HS-27A (cell line): ENCODE results near the gene AGBL4.

Experiments used
- DNase-seq: peaks from one replicate; pipeline ENCODE4 v3.0.0-alpha.2; 2012; ENCODE audit warnings: low read depth, missing footprints

The AGBL4 gene

DNA sequence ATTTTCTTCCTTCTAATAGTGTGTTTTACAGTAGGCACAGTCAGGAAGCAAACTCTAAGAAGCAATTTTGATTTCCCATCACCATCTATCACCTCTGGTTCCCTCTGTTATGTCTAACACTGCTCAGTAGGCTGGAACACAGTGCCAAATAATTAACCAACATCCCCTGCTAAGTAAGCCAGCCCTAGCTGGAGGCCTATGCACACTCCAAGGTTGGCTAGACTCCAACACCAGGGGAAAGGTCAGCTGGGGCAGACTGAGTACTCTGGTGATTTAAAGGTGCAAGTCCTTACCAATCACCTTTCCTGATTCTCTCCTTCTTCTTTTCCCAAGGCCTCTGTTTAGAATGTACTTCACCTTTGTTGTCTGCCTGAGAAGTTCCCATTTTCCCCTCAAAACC lies 1200.6 kb downstream of the AGBL4 start:
- DNase-seq = no peak

DNA sequence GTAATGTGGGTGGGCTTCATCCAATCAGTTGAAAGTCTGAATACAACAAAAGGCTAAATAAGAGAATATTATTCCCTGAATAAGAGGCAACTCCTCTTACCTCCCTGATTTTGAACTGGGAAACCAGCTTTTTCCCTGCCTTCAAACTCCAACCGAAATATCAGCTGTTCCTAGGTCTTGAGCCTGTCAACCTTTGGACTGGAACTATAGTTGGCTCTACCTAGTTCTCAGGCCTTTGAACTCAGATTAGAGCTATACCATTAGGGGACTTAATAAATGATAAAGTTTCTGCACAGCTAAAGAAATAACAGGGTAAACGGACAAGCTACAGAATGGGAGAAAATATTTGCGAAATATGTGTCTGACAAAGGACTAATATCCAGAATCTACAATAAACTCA lies 1203.3 kb downstream of the AGBL4 start:
- DNase-seq = no peak

DNA sequence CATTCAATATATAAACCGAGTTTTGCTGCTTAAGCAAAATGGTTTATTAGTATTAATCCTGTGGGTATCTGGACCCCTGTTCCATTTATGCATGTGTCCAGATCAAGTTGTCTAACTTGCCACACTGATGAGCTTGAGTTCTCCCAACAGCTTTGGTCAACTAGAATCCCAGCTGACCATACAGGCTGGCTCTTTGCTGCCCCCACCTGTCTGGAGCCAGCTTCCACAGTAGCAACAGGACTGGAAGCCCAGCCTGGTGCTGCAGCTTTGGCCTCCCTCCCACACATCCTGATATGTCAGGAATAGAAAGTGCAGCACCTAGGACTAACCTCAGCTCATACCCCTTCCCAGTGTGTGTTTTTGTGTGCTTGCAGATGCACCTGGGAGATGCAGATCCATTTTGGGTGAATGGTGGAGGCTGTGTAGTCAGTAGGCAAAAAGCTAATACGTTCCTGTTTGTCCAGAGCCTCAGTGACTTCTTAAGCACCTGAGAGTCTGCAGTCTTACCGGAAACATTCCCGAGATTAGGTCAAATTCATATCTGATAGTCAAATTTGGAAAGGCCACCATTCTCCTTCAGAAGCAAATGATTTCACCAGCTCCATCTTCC lies 1206.1 kb downstream of the AGBL4 start:
- DNase-seq = no peak

DNA sequence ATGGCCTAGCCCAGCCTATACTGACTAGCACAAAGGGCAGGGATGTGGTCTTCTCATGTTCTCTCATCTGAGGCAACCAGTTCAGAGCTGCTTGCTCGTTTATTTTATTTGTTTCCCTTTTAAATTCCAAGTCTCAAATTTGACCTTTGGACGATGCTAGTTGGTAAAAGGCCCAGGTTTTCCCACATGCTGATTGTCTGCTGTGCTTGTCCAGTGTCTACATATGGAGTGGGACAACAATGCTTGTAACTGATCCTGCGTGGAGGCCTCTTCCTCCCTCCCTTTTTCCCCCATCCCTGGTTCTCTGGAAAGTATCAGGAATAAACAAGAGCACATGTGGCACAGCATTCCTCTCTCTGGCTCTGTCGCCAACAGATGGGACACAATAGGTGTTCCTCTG lies 1213.0 kb downstream of the AGBL4 start:
- DNase-seq = no peak

GRCh38 chr1:48808496-48808895 lies 1215.3 kb downstream of the AGBL4 start:
- no peak for DNase-seq

GRCh38 chr1:48807554-48808260 lies 1216.0 kb downstream of the AGBL4 start:
- DNase-seq = no peak

DNA sequence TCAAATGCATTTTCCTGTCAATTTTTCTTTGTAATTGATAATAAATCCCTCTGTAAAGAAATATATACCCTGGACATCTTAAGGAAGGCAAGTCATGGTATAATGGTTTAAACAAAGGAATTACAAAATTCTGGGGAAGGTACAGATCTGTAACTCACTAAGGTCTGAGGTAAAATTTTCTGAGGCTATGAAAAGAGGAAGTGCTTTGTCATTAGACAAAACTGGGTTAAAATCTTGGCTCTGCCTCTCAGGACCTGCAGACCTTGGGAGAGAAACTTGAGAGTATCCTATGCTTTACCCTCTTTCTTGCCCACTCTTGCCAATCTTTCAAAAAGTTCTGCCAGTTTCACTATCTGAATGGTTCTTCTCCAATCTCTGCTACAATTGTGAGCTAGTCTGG lies 1220.3 kb downstream of the AGBL4 start:
- no peak for DNase-seq

DNA sequence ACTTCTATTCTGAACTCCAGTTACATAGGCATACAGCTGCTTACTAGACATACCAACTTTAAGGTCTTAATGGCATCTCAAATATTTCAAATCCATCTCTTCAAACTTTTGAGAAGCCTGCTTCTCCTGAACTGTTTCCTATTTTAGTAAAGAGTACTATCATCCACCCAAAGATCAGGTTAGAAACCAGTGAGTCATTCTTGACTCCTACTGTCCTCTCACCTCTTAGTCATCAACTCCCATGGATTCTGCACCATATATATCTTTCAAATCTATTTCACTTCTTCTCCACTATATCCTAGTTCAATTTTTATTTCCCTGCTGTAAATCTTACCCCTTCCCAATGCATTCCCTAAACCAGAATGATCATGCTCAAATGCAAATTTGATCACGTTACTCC lies 1228.9 kb downstream of the AGBL4 start:
- DNase-seq = no peak

- no peak for DNase-seq
Measured at GRCh38 chr1:48793863-48794262, 1229.9 kb downstream of the AGBL4 start.

- DNase-seq = no peak
Measured at GRCh38 chr1:48792961-48793360, 1230.8 kb downstream of the AGBL4 start.

GRCh38 chr1:48790397-48790796 lies 1233.4 kb downstream of the AGBL4 start:
- DNase-seq = no peak

DNA sequence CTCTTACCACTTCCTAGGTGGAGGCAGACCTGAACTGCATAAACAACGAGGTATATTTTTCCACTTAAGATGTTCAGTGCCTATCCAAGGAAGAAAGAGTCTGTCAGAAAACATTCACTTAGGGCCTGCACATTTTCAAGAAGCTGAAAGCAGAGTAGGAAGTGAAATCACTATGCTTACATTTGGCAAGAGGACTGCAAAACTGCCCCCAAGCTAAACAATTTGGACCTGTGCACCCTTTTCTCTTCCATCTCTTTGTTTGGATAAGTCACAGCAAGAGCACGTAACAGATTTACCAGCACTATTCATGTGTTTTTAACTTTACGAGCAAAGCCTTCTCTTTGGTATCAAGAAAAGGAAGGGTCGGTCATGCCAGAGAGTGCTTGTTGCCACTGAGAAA lies 1233.9 kb downstream of the AGBL4 start:
- DNase-seq = no peak

GRCh38 chr1:48785869-48786268 lies 1237.9 kb downstream of the AGBL4 start:
- no peak for DNase-seq

- DNase-seq = no peak
Measured at GRCh38 chr1:48784301-48784700, 1239.5 kb downstream of the AGBL4 start.

GRCh38 chr1:48777219-48777895 lies 1246.4 kb downstream of the AGBL4 start:
- DNase-seq = no peak

GRCh38 chr1:48776393-48777218 lies 1247.1 kb downstream of the AGBL4 start, which contains the start of gene BEND5:
Gene BEND5, minus strand, starts transcription at chr1:48776891. Its CDS starts 60 bp downstream, at chr1:48776831.
- DNase-seq = no peak

- DNase-seq = no peak
Measured at GRCh38 chr1:48775831-48776392, 1247.8 kb downstream of the AGBL4 start.

DNA sequence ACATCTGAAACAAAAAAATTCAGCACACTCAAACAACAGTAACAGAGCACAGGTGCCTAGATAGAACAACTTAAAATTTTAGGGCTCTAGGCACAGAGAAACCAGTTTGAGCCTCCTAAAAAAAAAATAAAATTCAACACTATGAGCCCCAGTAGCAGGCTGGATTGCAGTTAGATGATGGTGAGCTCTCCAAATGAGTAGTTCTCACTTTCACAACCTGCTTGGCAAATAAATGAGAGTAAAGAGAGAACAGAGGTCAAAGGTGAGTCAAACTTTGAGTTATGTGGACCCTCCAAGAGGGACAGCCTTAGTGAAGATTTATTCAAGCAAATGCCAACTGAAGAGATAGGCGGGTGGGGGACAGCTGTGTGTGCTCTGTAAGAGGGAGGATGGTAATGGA lies 1250.6 kb downstream of the AGBL4 start:
- no peak for DNase-seq

GRCh38 chr1:48772211-48772610 lies 1251.5 kb downstream of the AGBL4 start:
- DNase-seq = no peak

- no peak for DNase-seq
Measured at GRCh38 chr1:48771561-48771960, 1252.2 kb downstream of the AGBL4 start.

- no peak for DNase-seq
Measured at GRCh38 chr1:48767975-48768510, 1255.7 kb downstream of the AGBL4 start.

DNA sequence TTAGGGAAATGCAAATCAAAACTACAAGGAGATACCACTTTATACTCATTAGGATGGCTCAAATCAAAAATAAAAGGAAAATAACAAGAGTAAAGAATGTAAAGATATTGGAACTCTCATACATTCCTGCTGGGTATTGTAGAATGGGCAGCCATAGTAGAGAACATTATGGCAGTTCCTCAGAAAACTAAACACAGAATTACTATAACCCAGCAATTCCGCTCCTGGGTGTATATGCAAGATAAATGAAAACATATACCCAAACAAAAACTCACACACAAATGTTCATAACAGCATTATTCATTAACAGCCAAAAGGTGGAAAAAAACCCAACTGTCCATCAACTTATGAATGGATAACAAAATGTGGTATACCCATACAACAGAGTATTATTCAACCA lies 1258.4 kb downstream of the AGBL4 start:
- no peak for DNase-seq
